GM10266 (cell line): ENCODE data around the gene HES6.

Source experiments
- DNase-seq: peaks from one replicate; pipeline ENCODE4 v3.0.0; 2012; ENCODE audit errors: extremely low spot score
- CTCF ChIP-seq: IDR thresholded peaks from 2 replicates; pipeline ENCODE4 v1.5.1; 2012; ENCODE audit warnings: mild to moderate bottlenecking, low read depth; ENCODE audit not compliant: control insufficient read depth, insufficient read depth; ENCODE audit errors: missing control alignments

The HES6 gene

DNA sequence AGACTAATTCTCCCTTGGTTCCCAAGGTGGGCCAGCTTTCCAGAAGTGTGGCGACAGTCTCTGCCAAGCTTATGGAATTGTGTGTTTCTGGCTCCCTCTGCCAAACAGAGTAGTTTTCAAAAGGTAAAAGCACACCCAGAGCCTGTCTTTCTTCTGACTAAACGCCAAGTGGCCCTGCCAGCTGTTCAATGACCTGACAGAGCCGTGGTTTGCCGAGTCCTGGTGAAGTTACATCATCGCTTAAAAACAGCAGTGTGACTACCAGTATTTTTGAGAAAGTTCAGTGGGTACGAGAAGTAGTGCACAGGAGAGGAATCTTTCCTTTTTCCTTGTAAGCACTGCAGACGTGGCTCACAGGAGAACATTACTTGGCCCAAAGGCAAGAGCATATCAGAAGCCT is 46.7 kb upstream of the HES6 start:
- TF ChIP-seq CTCF, result no peak
- DNase-seq, result no peak

DNA sequence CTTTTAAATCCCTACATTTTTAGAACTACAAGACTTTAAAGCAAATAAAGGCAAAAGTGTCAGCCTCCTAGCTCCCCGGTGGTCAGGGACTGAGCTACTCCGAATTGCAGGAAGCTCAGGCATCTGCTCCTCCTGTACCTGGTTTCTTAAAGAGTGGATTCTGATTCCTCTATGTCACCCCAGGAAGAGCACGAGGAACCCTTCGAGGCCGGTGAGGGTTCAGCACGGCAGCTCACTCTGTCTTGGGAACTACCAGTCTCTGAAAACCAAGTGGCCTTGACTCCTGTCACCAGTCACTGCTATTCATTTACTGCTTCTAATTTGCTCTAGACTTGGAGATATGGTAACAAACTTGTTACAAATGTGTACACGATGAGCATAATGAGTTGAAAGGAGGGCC is 46.3 kb upstream of the HES6 start:
- no peak for TF ChIP-seq CTCF
- DNase-seq, result no peak

- DNase-seq, result no peak
Measured at GRCh38 chr2:238285653-238286082, 45.8 kb upstream of the HES6 start.

GRCh38 chr2:238284802-238285515 is 45.1 kb upstream of the HES6 start:
- no peak for DNase-seq
- no peak for TF ChIP-seq CTCF

More at GRCh38 chr2:238285653-238286082, 45.8 kb upstream of the HES6 start:
- no peak for TF ChIP-seq CTCF

DNA sequence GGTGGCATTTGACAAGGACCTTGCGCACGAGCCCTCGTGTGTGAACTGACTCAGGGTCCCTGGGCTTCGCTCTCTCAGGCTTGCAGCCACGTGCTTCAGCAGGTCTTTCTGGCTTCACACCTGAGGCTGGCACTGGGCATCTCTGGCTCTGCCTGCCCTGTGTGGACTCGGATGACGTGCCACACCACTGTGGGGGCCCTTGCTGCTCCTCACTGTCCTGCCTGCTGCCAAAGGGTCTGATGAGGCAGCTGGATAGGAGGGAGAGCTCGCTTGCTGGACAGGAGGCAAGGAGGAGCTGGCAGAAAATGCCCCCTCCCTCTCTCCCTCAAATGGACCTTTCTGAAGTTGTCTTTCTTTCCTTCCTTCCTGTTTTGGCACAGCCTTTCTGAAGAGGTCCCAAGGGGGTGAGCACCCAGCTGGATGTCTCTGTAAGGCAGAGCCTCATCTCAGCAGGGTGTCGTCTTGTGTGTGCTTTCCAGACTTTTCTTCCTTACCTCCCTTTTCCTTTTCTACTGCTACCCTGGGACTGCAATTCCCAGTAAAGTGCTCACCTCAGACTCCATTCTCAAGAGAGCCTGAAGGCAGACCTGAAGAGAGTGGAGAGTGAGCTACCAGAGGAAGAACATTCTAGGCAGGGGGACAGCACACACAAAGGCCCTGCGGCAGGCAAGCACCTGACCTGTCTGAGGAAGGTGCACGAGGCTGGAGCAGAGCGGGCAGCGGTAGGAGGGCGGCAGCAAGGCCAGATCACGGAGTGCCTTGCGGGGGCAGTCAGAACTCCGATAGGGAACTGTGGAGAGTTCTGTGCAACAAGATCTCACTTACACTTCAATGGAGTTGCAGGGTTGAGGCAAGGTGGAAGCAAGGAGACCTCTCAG is 43.3 kb upstream of the HES6 start:
- no peak for TF ChIP-seq CTCF
- DNase-seq, result no peak

DNA sequence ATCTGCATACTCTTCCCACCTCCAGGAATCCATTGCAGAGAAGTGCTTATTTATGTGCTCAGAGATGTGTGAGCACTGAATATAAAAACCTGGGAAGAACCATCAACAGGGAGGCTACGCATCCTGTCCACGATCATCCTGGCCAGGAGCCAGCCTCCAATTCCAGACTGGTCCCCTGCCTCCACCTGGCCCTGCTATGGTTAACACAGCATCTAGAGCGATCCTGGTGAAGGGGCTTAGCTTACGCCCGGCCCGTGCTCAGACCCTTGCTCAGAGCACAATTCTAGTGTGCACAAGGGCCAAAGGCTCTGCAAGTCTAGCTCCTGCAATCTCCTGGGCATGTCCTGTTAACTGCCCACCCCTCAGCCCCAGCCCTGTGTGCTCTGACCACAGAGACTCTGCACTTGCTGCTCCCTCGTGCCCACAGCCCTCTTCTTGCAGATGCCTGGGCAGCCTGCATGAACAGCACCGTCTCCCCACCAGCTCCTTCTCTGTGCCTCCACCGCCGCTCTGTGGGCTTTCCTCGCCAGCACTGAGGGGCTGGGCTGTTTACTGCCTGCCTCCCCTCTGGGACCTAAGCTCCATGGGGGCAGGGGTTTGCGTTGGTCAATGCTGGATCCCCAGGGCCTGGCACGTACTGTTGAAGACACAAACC is 42.1 kb upstream of the HES6 start:
- DNase-seq, result no peak
- TF ChIP-seq CTCF, result no peak
